ENCODE data around the gene LHFPL6.

The LHFPL6 gene

GRCh38 chr13:39336207-39336606 is 266.8 kb downstream of the LHFPL6 start:
- H3K9me3 ChIP-seq (replicated peaks in 1 of 2; ENCODE audit: control insufficient read depth in 2 of 2, insufficient read depth in 1 of 2, low read depth in 1 of 2, low read length in 2 of 2), result no peaks in the 10 kb centered on the region
- no peak overlapping the region for H4K8ac ChIP-seq (ENCODE audit: low read depth, low read length)
- WGBS, 2 donors (ENCODE audit: extremely low coverage in 2 of 2, insufficient read length in 2 of 2, insufficient replicate concordance in 1 of 2), result no CpG with 5 or more reads among the region's 4 CpGs
- H2BK15ac ChIP-seq (ENCODE audit: low read length), result no peak overlapping the region
- H3K14ac ChIP-seq (ENCODE audit: low read length), result no peak overlapping the region
- H3K27me3 ChIP-seq (ENCODE audit: control insufficient read depth in 3 of 3, insufficient read depth in 3 of 3, low read depth in 1 of 3, low read length in 3 of 3), result no peaks in the 10 kb centered on the region
- no peak overlapping the region for H3K4me2 ChIP-seq (ENCODE audit: insufficient read depth, low read length, poor library complexity, severe bottlenecking)
- H2BK12ac ChIP-seq (ENCODE audit: low read length), result no peak overlapping the region
- no peak for DNase-seq (ENCODE audit: low spot score)
- no peak overlapping the region for H3K27ac ChIP-seq (replicated peaks; ENCODE audit: low read length)
- H2AFZ ChIP-seq (ENCODE audit: low read length), result no peak overlapping the region
- no peak overlapping the region for H3K18ac ChIP-seq (ENCODE audit: low read length)
- H3K9ac ChIP-seq (ENCODE audit: low read depth, low read length, poor library complexity), result no peak overlapping the region
- H2BK5ac ChIP-seq (ENCODE audit: low read length), result no peak overlapping the region
- H3K4me1 ChIP-seq (ENCODE audit: control insufficient read depth in 2 of 2, insufficient read depth in 1 of 2, low read depth in 1 of 2, low read length in 2 of 2), result peaks cover 0 to 7% of the 10 kb centered on the region in 2 donors
- no peak overlapping the region for H3K23ac ChIP-seq (ENCODE audit: low read depth, low read length, poor library complexity)
- H3K36me3 ChIP-seq (replicated peaks in 1 of 2; ENCODE audit: control insufficient read depth in 2 of 2, insufficient read depth in 2 of 2, low read length in 2 of 2), result peaks cover 0 to 13% of the 10 kb centered on the region in 2 donors
- H2BK120ac ChIP-seq (ENCODE audit: low read depth, low read length), result no peak overlapping the region
- no peaks in the 10 kb centered on the region for H3K79me1 ChIP-seq (ENCODE audit: low read depth, low read length)
- H3K4ac ChIP-seq (ENCODE audit: low read length), result no peak overlapping the region
- no peak overlapping the region for H4K91ac ChIP-seq (ENCODE audit: low read depth, low read length, poor library complexity)
- no peak overlapping the region for H3K4me3 ChIP-seq (ENCODE audit: low read length in 2 of 2)
- H2AK5ac ChIP-seq (ENCODE audit: low read depth, low read length), result no peak overlapping the region

- Histone ChIP-seq H4K91ac (ENCODE audit: low read depth, low read length, poor library complexity) (no peak overlapping the region), H3K79me1 (ENCODE audit: low read depth, low read length) (no peaks in the 10 kb centered on the region), H3K4me2 (ENCODE audit: insufficient read depth, low read length, poor library complexity, severe bottlenecking) (no peak overlapping the region), H2BK12ac (ENCODE audit: low read length) (no peak overlapping the region), H3K4ac (ENCODE audit: low read length) (no peak overlapping the region), H3K9me3 (replicated peaks in 1 of 2; ENCODE audit: control insufficient read depth in 2 of 2, insufficient read depth in 1 of 2, low read depth in 1 of 2, low read length in 2 of 2) (peaks cover 1 to 3% of the 10 kb centered on the region in 2 donors), H3K4me1 (ENCODE audit: control insufficient read depth in 2 of 2, insufficient read depth in 1 of 2, low read depth in 1 of 2, low read length in 2 of 2) (peaks cover 0 to 2% of the 10 kb centered on the region in 2 donors), H3K27ac (replicated peaks; ENCODE audit: low read length) (no peak overlapping the region), H3K14ac (ENCODE audit: low read length) (no peak overlapping the region), H2BK5ac (ENCODE audit: low read length) (no peak overlapping the region), H3K27me3 (ENCODE audit: control insufficient read depth in 3 of 3, insufficient read depth in 3 of 3, low read depth in 1 of 3, low read length in 3 of 3) (no peaks in the 10 kb centered on the region), H2AFZ (ENCODE audit: low read length) (no peak overlapping the region), H2BK120ac (ENCODE audit: low read depth, low read length) (no peak overlapping the region), H4K8ac (ENCODE audit: low read depth, low read length) (no peak overlapping the region), H3K4me3 (ENCODE audit: low read length in 2 of 2) (no peak overlapping the region), H3K36me3 (replicated peaks in 1 of 2; ENCODE audit: control insufficient read depth in 2 of 2, insufficient read depth in 2 of 2, low read length in 2 of 2) (peaks cover 0 to 11% of the 10 kb centered on the region in 2 donors), H3K23ac (ENCODE audit: low read depth, low read length, poor library complexity) (no peak overlapping the region), H2AK5ac (ENCODE audit: low read depth, low read length) (no peak overlapping the region), H3K18ac (ENCODE audit: low read length) (no peak overlapping the region), H2BK15ac (ENCODE audit: low read length) (no peak overlapping the region), H3K9ac (ENCODE audit: low read depth, low read length, poor library complexity) (no peak overlapping the region)
- WGBS, 2 donors (ENCODE audit: extremely low coverage in 2 of 2, insufficient read length in 2 of 2, insufficient replicate concordance in 1 of 2), result no CpG with 5 or more reads among the region's 3 CpGs
- no peak for DNase-seq (ENCODE audit: low spot score)
Measured at GRCh38 chr13:39335721-39336120, 267.3 kb downstream of the LHFPL6 start.

GRCh38 chr13:39330504-39330903 is 272.5 kb downstream of the LHFPL6 start:
- Histone ChIP-seq H3K4me1 (ENCODE audit: control insufficient read depth in 2 of 2, insufficient read depth in 1 of 2, low read depth in 1 of 2, low read length in 2 of 2) (peaks cover 5% of the 10 kb centered on the region in 2 donors), H3K18ac (ENCODE audit: low read length) (no peak overlapping the region), H2BK15ac (ENCODE audit: low read length) (no peak overlapping the region), H3K9ac (ENCODE audit: low read depth, low read length, poor library complexity) (no peak overlapping the region), H2AFZ (ENCODE audit: low read length) (no peak overlapping the region), H4K91ac (ENCODE audit: low read depth, low read length, poor library complexity) (no peak overlapping the region), H3K27me3 (ENCODE audit: control insufficient read depth in 3 of 3, insufficient read depth in 3 of 3, low read depth in 1 of 3, low read length in 3 of 3) (no peaks in the 10 kb centered on the region), H2BK5ac (ENCODE audit: low read length) (no peak overlapping the region), H4K8ac (ENCODE audit: low read depth, low read length) (no peak overlapping the region), H3K79me1 (ENCODE audit: low read depth, low read length) (no peaks in the 10 kb centered on the region), H2AK5ac (ENCODE audit: low read depth, low read length) (no peak overlapping the region), H2BK12ac (ENCODE audit: low read length) (no peak overlapping the region), H3K4me3 (ENCODE audit: low read length in 2 of 2) (no peak overlapping the region), H2BK120ac (ENCODE audit: low read depth, low read length) (no peak overlapping the region), H3K4me2 (ENCODE audit: insufficient read depth, low read length, poor library complexity, severe bottlenecking) (no peak overlapping the region), H3K9me3 (replicated peaks in 1 of 2; ENCODE audit: control insufficient read depth in 2 of 2, insufficient read depth in 1 of 2, low read depth in 1 of 2, low read length in 2 of 2) (peaks cover 3 to 9% of the 10 kb centered on the region in 2 donors), H3K14ac (ENCODE audit: low read length) (no peak overlapping the region), H3K27ac (replicated peaks; ENCODE audit: low read length) (no peak overlapping the region), H3K4ac (ENCODE audit: low read length) (no peak overlapping the region), H3K36me3 (replicated peaks in 1 of 2; ENCODE audit: control insufficient read depth in 2 of 2, insufficient read depth in 2 of 2, low read length in 2 of 2) (no peaks in the 10 kb centered on the region), H3K23ac (ENCODE audit: low read depth, low read length, poor library complexity) (no peak overlapping the region)
- no peak for DNase-seq (ENCODE audit: low spot score)
- WGBS, 2 donors (ENCODE audit: extremely low coverage in 2 of 2, insufficient read length in 2 of 2, insufficient replicate concordance in 1 of 2), result no CpG with 5 or more reads among the region's 2 CpGs

GRCh38 chr13:39329182-39329639 is 273.8 kb downstream of the LHFPL6 start:
- H3K18ac ChIP-seq (ENCODE audit: low read length), result no peak overlapping the region
- H2BK120ac ChIP-seq (ENCODE audit: low read depth, low read length), result no peak overlapping the region
- no peak overlapping the region for H4K8ac ChIP-seq (ENCODE audit: low read depth, low read length)
- no peak overlapping the region for H3K4ac ChIP-seq (ENCODE audit: low read length)
- no peak overlapping the region for H3K4me2 ChIP-seq (ENCODE audit: insufficient read depth, low read length, poor library complexity, severe bottlenecking)
- no peak for DNase-seq (ENCODE audit: low spot score)
- H3K79me1 ChIP-seq (ENCODE audit: low read depth, low read length), result peaks cover 4% of the 10 kb centered on the region
- H3K23ac ChIP-seq (ENCODE audit: low read depth, low read length, poor library complexity), result no peak overlapping the region
- H2BK15ac ChIP-seq (ENCODE audit: low read length), result no peak overlapping the region
- no peaks in the 10 kb centered on the region for H3K36me3 ChIP-seq (replicated peaks in 1 of 2; ENCODE audit: control insufficient read depth in 2 of 2, insufficient read depth in 2 of 2, low read length in 2 of 2)
- no peak overlapping the region for H4K91ac ChIP-seq (ENCODE audit: low read depth, low read length, poor library complexity)
- H2BK5ac ChIP-seq (ENCODE audit: low read length), result no peak overlapping the region
- H2AFZ ChIP-seq (ENCODE audit: low read length), result no peak overlapping the region
- no peak overlapping the region for H3K27ac ChIP-seq (replicated peaks; ENCODE audit: low read length)
- H3K14ac ChIP-seq (ENCODE audit: low read length), result no peak overlapping the region
- no peak overlapping the region for H2AK5ac ChIP-seq (ENCODE audit: low read depth, low read length)
- peaks cover 8 to 9% of the 10 kb centered on the region in 2 donors for H3K9me3 ChIP-seq (replicated peaks in 1 of 2; ENCODE audit: control insufficient read depth in 2 of 2, insufficient read depth in 1 of 2, low read depth in 1 of 2, low read length in 2 of 2)
- peaks cover 5 to 10% of the 10 kb centered on the region in 2 donors for H3K4me1 ChIP-seq (ENCODE audit: control insufficient read depth in 2 of 2, insufficient read depth in 1 of 2, low read depth in 1 of 2, low read length in 2 of 2)
- no CpG with 5 or more reads among the region's 5 CpGs for WGBS, 2 donors (ENCODE audit: extremely low coverage in 2 of 2, insufficient read length in 2 of 2, insufficient replicate concordance in 1 of 2)
- H2BK12ac ChIP-seq (ENCODE audit: low read length), result no peak overlapping the region
- no peak overlapping the region for H3K9ac ChIP-seq (ENCODE audit: low read depth, low read length, poor library complexity)
- peaks cover 0 to 3% (median 0%) of the 10 kb centered on the region in 3 experiments for H3K27me3 ChIP-seq (ENCODE audit: control insufficient read depth in 3 of 3, insufficient read depth in 3 of 3, low read depth in 1 of 3, low read length in 3 of 3)
- no peak overlapping the region for H3K4me3 ChIP-seq (ENCODE audit: low read length in 2 of 2)

Measured in neuronal stem cell (in vitro differentiated cells).